ENCODE data around the gene CCNI2.

DNA sequence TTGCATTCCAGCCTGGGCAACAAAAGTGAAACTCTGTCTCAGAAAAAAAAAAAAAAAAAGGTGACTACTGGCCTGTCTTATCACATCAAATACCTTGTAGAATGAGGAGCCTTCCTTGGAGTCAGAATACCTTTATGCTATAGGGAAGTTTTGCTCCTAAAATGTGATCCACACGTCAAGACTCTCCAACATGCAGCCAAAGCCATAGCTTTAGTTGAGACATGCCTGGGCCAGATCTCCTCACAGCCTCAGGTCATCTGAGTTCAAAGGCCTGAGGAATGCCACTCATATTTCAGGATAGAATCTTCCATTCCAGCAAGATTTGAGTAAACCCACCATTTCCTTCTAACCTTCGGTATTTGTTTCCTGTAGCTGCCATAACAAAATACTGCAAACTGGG is 52.2 kb downstream of the CCNI2 start:
- TF ChIP-seq, protein P1, sequence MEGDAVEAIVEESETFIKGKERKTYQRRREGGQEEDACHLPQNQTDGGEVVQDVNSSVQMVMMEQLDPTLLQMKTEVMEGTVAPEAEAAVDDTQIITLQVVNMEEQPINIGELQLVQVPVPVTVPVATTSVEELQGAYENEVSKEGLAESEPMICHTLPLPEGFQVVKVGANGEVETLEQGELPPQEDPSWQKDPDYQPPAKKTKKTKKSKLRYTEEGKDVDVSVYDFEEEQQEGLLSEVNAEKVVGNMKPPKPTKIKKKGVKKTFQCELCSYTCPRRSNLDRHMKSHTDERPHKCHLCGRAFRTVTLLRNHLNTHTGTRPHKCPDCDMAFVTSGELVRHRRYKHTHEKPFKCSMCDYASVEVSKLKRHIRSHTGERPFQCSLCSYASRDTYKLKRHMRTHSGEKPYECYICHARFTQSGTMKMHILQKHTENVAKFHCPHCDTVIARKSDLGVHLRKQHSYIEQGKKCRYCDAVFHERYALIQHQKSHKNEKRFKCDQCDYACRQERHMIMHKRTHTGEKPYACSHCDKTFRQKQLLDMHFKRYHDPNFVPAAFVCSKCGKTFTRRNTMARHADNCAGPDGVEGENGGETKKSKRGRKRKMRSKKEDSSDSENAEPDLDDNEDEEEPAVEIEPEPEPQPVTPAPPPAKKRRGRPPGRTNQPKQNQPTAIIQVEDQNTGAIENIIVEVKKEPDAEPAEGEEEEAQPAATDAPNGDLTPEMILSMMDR (IDR thresholded peaks at IDR 0.05) = no peak
- no peak for TF ChIP-seq EP300 (IDR thresholded peaks at IDR 0.05)

Measured in tibial nerve (tissue), 4 donors.